ENCODE data around the gene UTP14A. TPM values are rescaled to one million over a fixed set of nuclear protein-coding genes. Genes with fewer than 3 reads are reported as not detected.
A peak's percentile ranks its signal among the peaks of the same experiment; 100 is the strongest.

Gene UTP14A
- total RNA-seq, 2 donors from 2014 or later, result 15.6 to 24.9 TPM

GRCh38 chrX:129932016-129932820 is 26.3 kb downstream of the UTP14A start:
- peaks cover 40% of the 10 kb centered on the region for H3K9me3 Mint-ChIP-seq
- Histone ChIP-seq H3K27me3 (ENCODE audit: control insufficient read depth, insufficient read depth, low read length, poor library complexity, severe bottlenecking) (peaks cover 38% of the 10 kb centered on the region), H3K4me3 (ENCODE audit: low read length) (peak overlapping the region; percentile 78), H3K9ac (ENCODE audit: extremely low read depth, low read length, poor library complexity, severe bottlenecking) (peak overlapping the region; percentile 38), H3K9me3 (ENCODE audit: control insufficient read depth, low read length) (no peaks in the 10 kb centered on the region), H3K36me3 (ENCODE audit: control insufficient read depth, insufficient read depth, low read length) (peaks cover 11% of the 10 kb centered on the region), H3K4me1 (ENCODE audit: control insufficient read depth, insufficient read depth, low read length) (no peaks in the 10 kb centered on the region), H3K27ac (ENCODE audit: low read depth, low read length) (peak overlapping the region; percentile 72)
- peak overlapping the region; percentile 79 for H3K4me3 Mint-ChIP-seq
- DNase-seq, result peak; percentile 90
- H3K36me3 Mint-ChIP-seq (ENCODE audit: low read depth), result peaks cover 18% of the 10 kb centered on the region
- peak overlapping the region; percentile 30 for H3K27ac Mint-ChIP-seq
- peaks cover 13% of the 10 kb centered on the region for H3K4me1 Mint-ChIP-seq
- 0% methylated on average over 66 of the region's 97 CpGs; no CpG with 5 or more reads in 1 of the 2 experiments for WGBS, 2 experiments (ENCODE audit: insufficient coverage in 1 of 2, insufficient read length in 1 of 2)
- H3K27me3 Mint-ChIP-seq (ENCODE audit: insufficient read depth), result peaks cover 42% of the 10 kb centered on the region
- TF ChIP-seq CTCF (conservative IDR thresholded peaks at IDR 0.05), result no peak

- H3K4me1 Mint-ChIP-seq, result peaks cover 13% of the 10 kb centered on the region
- no peaks in the 10 kb centered on the region for H3K9me3 ChIP-seq (ENCODE audit: control insufficient read depth, low read length)
- H3K36me3 Mint-ChIP-seq (ENCODE audit: low read depth), result peaks cover 13% of the 10 kb centered on the region
- H3K9ac ChIP-seq (ENCODE audit: extremely low read depth, low read length, poor library complexity, severe bottlenecking), result no peak overlapping the region
- H3K27me3 ChIP-seq (ENCODE audit: control insufficient read depth, insufficient read depth, low read length, poor library complexity, severe bottlenecking), result peaks cover 44% of the 10 kb centered on the region
- peak overlapping the region; percentile 46 for H3K4me3 Mint-ChIP-seq
- H3K27ac ChIP-seq (ENCODE audit: low read depth, low read length), result no peak overlapping the region
- H3K27me3 Mint-ChIP-seq (ENCODE audit: insufficient read depth), result peaks cover 48% of the 10 kb centered on the region
- WGBS, 2 experiments (ENCODE audit: insufficient coverage in 1 of 2, insufficient read length in 1 of 2), result 0 to 4% methylated on average over 4 to 42 of the region's 47 CpGs
- DNase-seq, result peak; percentile 68
- no peak overlapping the region for H3K27ac Mint-ChIP-seq
- no peak for TF ChIP-seq CTCF (conservative IDR thresholded peaks at IDR 0.05)
- peaks cover 40% of the 10 kb centered on the region for H3K9me3 Mint-ChIP-seq
- no peak overlapping the region for H3K4me3 ChIP-seq (ENCODE audit: low read length)
- H3K36me3 ChIP-seq (ENCODE audit: control insufficient read depth, insufficient read depth, low read length), result peaks cover 4% of the 10 kb centered on the region
- H3K4me1 ChIP-seq (ENCODE audit: control insufficient read depth, insufficient read depth, low read length), result no peaks in the 10 kb centered on the region
Observed at GRCh38 chrX:129932821-129933321, 26.9 kb downstream of the UTP14A start.

- DNase-seq, result no peak
- H3K9me3 Mint-ChIP-seq, result peaks cover 44% of the 10 kb centered on the region
- no peak for TF ChIP-seq CTCF (conservative IDR thresholded peaks at IDR 0.05)
- Histone ChIP-seq H3K36me3 (ENCODE audit: control insufficient read depth, insufficient read depth, low read length) (peaks cover 4% of the 10 kb centered on the region), H3K4me3 (ENCODE audit: low read length) (no peak overlapping the region), H3K27ac (ENCODE audit: low read depth, low read length) (no peak overlapping the region), H3K27me3 (ENCODE audit: control insufficient read depth, insufficient read depth, low read length, poor library complexity, severe bottlenecking) (peaks cover 44% of the 10 kb centered on the region), H3K4me1 (ENCODE audit: control insufficient read depth, insufficient read depth, low read length) (no peaks in the 10 kb centered on the region), H3K9ac (ENCODE audit: extremely low read depth, low read length, poor library complexity, severe bottlenecking) (no peak overlapping the region), H3K9me3 (ENCODE audit: control insufficient read depth, low read length) (no peaks in the 10 kb centered on the region)
- H3K27ac Mint-ChIP-seq, result no peak overlapping the region
- H3K27me3 Mint-ChIP-seq (ENCODE audit: insufficient read depth), result peaks cover 56% of the 10 kb centered on the region
- H3K4me1 Mint-ChIP-seq, result peaks cover 18% of the 10 kb centered on the region
- peak overlapping the region; percentile 46 for H3K4me3 Mint-ChIP-seq
- 11 to 14% methylated on average over 5 to 7 of the region's 7 CpGs for WGBS, 2 experiments (ENCODE audit: insufficient coverage in 1 of 2, insufficient read length in 1 of 2)
- H3K36me3 Mint-ChIP-seq (ENCODE audit: low read depth), result peaks cover 9% of the 10 kb centered on the region
Observed at GRCh38 chrX:129933700-129934099, 27.7 kb downstream of the UTP14A start.

Measured in endodermal cell (in vitro differentiated cells).